IMR-90 (cell line): ENCODE measurements around the gene MEF2A. TPM values are rescaled to one million over a fixed set of nuclear protein-coding genes. Genes with fewer than 3 reads are reported as not detected.

ENCODE experiments used
- ATAC-seq: fragments of 200-7000 bp; cut with Tn5 transposase; 2 replicates; pipeline ENCODE4 v1.9.1; 2020; ENCODE audit warnings: low read depth, mild to moderate bottlenecking, moderate library complexity
- BruUV-seq: library from RNA; stranded (reverse); fragments of 400-500 nt; replicated peaks from 2 replicates; lab custom pipeline; 2021; lab: Mats Ljungman, UMichigan
- CTCF ChIA-PET: fragments of 300-600 bp; formaldehyde crosslinking; extraction: SDS; loops from one replicate; lab custom pipeline; 2021; ENCODE audit warnings: antibody characterized with exemption; lab: Yijun Ruan, JAX
- POLR2A ChIA-PET: fragments of 300-600 bp; sonication (Branson Sonifier 250); formaldehyde crosslinking; loops from one replicate; lab custom pipeline; 2022; ENCODE audit warnings: antibody characterized with exemption; ENCODE audit not compliant: unreplicated experiment; lab: Charles Lee
- DNase-seq: peaks from one replicate; pipeline ENCODE4 v3.0.0; 2013
- H2AFZ ChIP-seq: replicated peaks from 2 replicates; pipeline ENCODE3; 2013; ENCODE audit warnings: low read length, mild to moderate bottlenecking; ENCODE audit not compliant: poor library complexity
- H2AK5ac ChIP-seq: 2 replicates; pipeline ENCODE4 v1.6.1; 2013; ENCODE audit warnings: low read depth, low read length, inconsistent platforms
- H2AK9ac ChIP-seq: replicated peaks from 2 replicates; pipeline ENCODE3; 2013; ENCODE audit warnings: mild to moderate bottlenecking, low read depth, low read length, moderate library complexity; ENCODE audit not compliant: poor library complexity
- H2BK120ac ChIP-seq: 2 replicates; pipeline ENCODE4 v1.6.1; 2013; ENCODE audit warnings: low read depth, low read length, inconsistent platforms
- H2BK15ac ChIP-seq: 3 replicates; pipeline ENCODE4 v1.6.1; 2013; ENCODE audit warnings: low read depth, low read length, inconsistent platforms
- H2BK20ac ChIP-seq: 2 replicates; pipeline ENCODE4 v1.6.1; 2013; ENCODE audit warnings: low read depth, mild to moderate bottlenecking, inconsistent platforms, low read length, moderate library complexity
- H2BK5ac ChIP-seq: 2 replicates; pipeline ENCODE4 v1.6.1; 2013; ENCODE audit warnings: mild to moderate bottlenecking, low read depth, low read length, inconsistent platforms; ENCODE audit not compliant: poor library complexity, severe bottlenecking
- H3K14ac ChIP-seq: replicated peaks from 2 replicates; pipeline ENCODE4 v1.6.1; 2013; ENCODE audit warnings: low read depth, low read length, inconsistent platforms
- H3K18ac ChIP-seq: 2 replicates; pipeline ENCODE4 v1.6.1; 2013; ENCODE audit warnings: low read depth, low read length, control low read depth
- H3K23ac ChIP-seq: 2 replicates; pipeline ENCODE4 v1.6.1; 2013; ENCODE audit warnings: low read depth, low read length, inconsistent platforms
- H3K27ac ChIP-seq: 2 replicates; pipeline ENCODE4 v1.5.1; 2013; ENCODE audit warnings: mild to moderate bottlenecking, control low read depth, low read length; ENCODE audit not compliant: insufficient read depth
- H3K27me3 ChIP-seq: 2 replicates; pipeline ENCODE4 v1.6.1; 2013; ENCODE audit warnings: low read length; ENCODE audit not compliant: control insufficient read depth, insufficient read depth
- H3K36me3 ChIP-seq: 2 replicates; pipeline ENCODE4 v1.6.1; 2013; ENCODE audit warnings: low read length, mixed read lengths; ENCODE audit not compliant: control insufficient read depth, insufficient read depth
- H3K4ac ChIP-seq: 2 replicates; pipeline ENCODE4 v1.6.1; 2013; ENCODE audit warnings: low read depth, low read length, inconsistent platforms
- H3K4me1 ChIP-seq: 2 replicates; pipeline ENCODE4 v1.6.1; 2013; ENCODE audit warnings: low read length, mixed read lengths; ENCODE audit not compliant: control insufficient read depth, insufficient read depth
- H3K4me2 ChIP-seq: 2 replicates; pipeline ENCODE4 v1.6.1; 2013; ENCODE audit warnings: low read depth, mild to moderate bottlenecking, control low read depth, low read length, moderate library complexity
- H3K4me3 ChIP-seq: 2 replicates; pipeline ENCODE4 v1.5.1; 2013; ENCODE audit warnings: low read depth, mild to moderate bottlenecking, control low read depth, low read length, moderate library complexity; ENCODE audit not compliant: insufficient read depth
- H3K56ac ChIP-seq: 2 replicates; pipeline ENCODE4 v1.6.1; 2013; ENCODE audit warnings: low read length, inconsistent platforms; ENCODE audit not compliant: insufficient read depth; ENCODE audit errors: extremely low read depth
- H3K79me1 ChIP-seq, 2 experiments: 2 replicates each; pipeline ENCODE4 v1.6.1; 2013; ENCODE audit warnings: low read length in 2 of 2, inconsistent platforms in 1 of 2, low read depth in 1 of 2
- H3K9ac ChIP-seq: 2 replicates; pipeline ENCODE4 v1.6.1; 2013; ENCODE audit warnings: low read depth, low read length, control low read depth
- H3K9me1 ChIP-seq: 2 replicates; pipeline ENCODE4 v1.6.1; 2013; ENCODE audit warnings: low read length, inconsistent platforms; ENCODE audit not compliant: insufficient read depth
- H3K9me3 ChIP-seq: 2 replicates; pipeline ENCODE4 v1.6.1; 2013; ENCODE audit warnings: low read length; ENCODE audit not compliant: control insufficient read depth, insufficient read depth
- H4K20me1 ChIP-seq: 2 replicates; pipeline ENCODE4 v1.6.1; 2013; ENCODE audit warnings: low read length, inconsistent platforms; ENCODE audit not compliant: insufficient read depth
- H4K5ac ChIP-seq: 2 replicates; pipeline ENCODE4 v1.6.1; 2013; ENCODE audit warnings: mild to moderate bottlenecking, low read depth, low read length, control low read depth
- H4K8ac ChIP-seq, 2 experiments: 2 replicates each; pipeline ENCODE4 v1.6.1; 2013; ENCODE audit warnings: low read depth in 2 of 2, low read length in 2 of 2, control low read depth in 1 of 2, inconsistent platforms in 1 of 2
- H4K91ac ChIP-seq: 2 replicates; pipeline ENCODE4 v1.6.1; 2013; ENCODE audit warnings: low read depth, low read length, inconsistent platforms; ENCODE audit not compliant: insufficient read depth
- BHLHE40 ChIP-seq: fragments of 150-350 bp; IDR thresholded peaks from 2 replicates; pipeline ENCODE4 v1.6.1; 2016; ENCODE audit warnings: mild to moderate bottlenecking, low read depth, low read length
- CEBPB ChIP-seq: IDR thresholded peaks from 2 replicates; pipeline ENCODE4 v1.6.1; 2012; ENCODE audit warnings: low read depth, low read length, improper control_type of control experiment
- CHD1 ChIP-seq: IDR thresholded peaks from 2 replicates; pipeline ENCODE4 v1.6.1; 2012; ENCODE audit warnings: low read depth, low read length, improper control_type of control experiment
- FOS ChIP-seq: fragments of 150-350 bp; IDR thresholded peaks from 2 replicates; pipeline ENCODE4 v1.6.1; 2016; ENCODE audit warnings: low read depth, low read length
- MAFK ChIP-seq: IDR thresholded peaks from 2 replicates; pipeline ENCODE4 v1.6.1; 2012; ENCODE audit warnings: low read depth, low read length, improper control_type of control experiment
- MAZ ChIP-seq: IDR thresholded peaks from 2 replicates; pipeline ENCODE4 v1.6.1; 2012; ENCODE audit warnings: low read depth, mild to moderate bottlenecking, low read length, improper control_type of control experiment, moderate library complexity, borderline replicate concordance
- MXI1 ChIP-seq: IDR thresholded peaks from 2 replicates; pipeline ENCODE4 v1.6.1; 2012; ENCODE audit warnings: low read depth, mild to moderate bottlenecking, low read length, moderate library complexity, borderline replicate concordance
- NFE2L2 ChIP-seq: fragments of 150-350 bp; IDR thresholded peaks from 2 replicates; pipeline ENCODE4 v1.6.1; 2016; ENCODE audit warnings: low read depth, mild to moderate bottlenecking, low read length
- POLR2A ChIP-seq: IDR thresholded peaks from 2 replicates; pipeline ENCODE4 v1.6.1; 2012; ENCODE audit warnings: mild to moderate bottlenecking, low read depth, low read length
- RAD21 ChIP-seq: IDR thresholded peaks from 2 replicates; pipeline ENCODE4 v1.6.1; 2012; ENCODE audit warnings: low read length, improper control_type of control experiment
- RCOR1 ChIP-seq: IDR thresholded peaks from 2 replicates; pipeline ENCODE4 v1.6.1; 2012; ENCODE audit warnings: mild to moderate bottlenecking, low read length, improper control_type of control experiment; ENCODE audit not compliant: insufficient replicate concordance
- RFX5 ChIP-seq: IDR thresholded peaks from 2 replicates; pipeline ENCODE4 v1.8.0; 2012; ENCODE audit warnings: low read depth, mild to moderate bottlenecking, low read length, moderate library complexity
- SMC3 ChIP-seq: fragments of 150-350 bp; IDR thresholded peaks from 2 replicates; pipeline ENCODE4 v1.6.1; 2016; ENCODE audit warnings: low read depth, mild to moderate bottlenecking, antibody characterized with exemption, low read length, moderate library complexity
- WGBS, 2 experiments: methylation state at CpG; one replicate each; pipeline versions ENCODE4 v1.1.5 to v1.1.7; 2013; ENCODE audit warnings: missing lambda C conversion rate in 2 of 2; ENCODE audit not compliant: insufficient read length in 1 of 2; ENCODE audit errors: extremely low coverage in 2 of 2; 5-methylcytosine and 5-hydroxymethylcytosine counted together
- dilution Hi-C: fragments of 300-500 bp; cut with HindIII; formaldehyde crosslinking; loops from one replicate; pipeline ENCODE4 v1.14.3; 2018; ENCODE audit warnings: low sequenced_read_pairs; ENCODE audit not compliant: unreplicated experiment
- in situ Hi-C: fragments of 300-500 bp; cut with MboI; formaldehyde crosslinking; loops from 3 replicates; pipeline ENCODE4 v1.14.3; 2019; ENCODE audit warnings: low sequenced_read_pairs, inconsistent platforms, mixed read lengths
- intact Hi-C: fragments of 100-400 bp; cut with micrococcal nuclease; formaldehyde crosslinking; loops from 2 replicates; pipeline ENCODE4 v1.10.0; 2022
- polyA plus RNA-seq, 3 experiments: library from polyadenylated mRNA; depleted of rRNA; stranded (reverse); fragments of >200 nt; gene quantifications; 2 replicates each; pipeline ENCODE4 v1.2.3, GENCODE V29; 2012; ENCODE audit warnings: low replicate concordance in 1 of 3
- total RNA-seq: library from RNA; depleted of rRNA; stranded (reverse); fragments of >200 nt; gene quantifications from 2 replicates; pipeline ENCODE4 v1.2.3, GENCODE V29; 2012
- TF ChIP-seq, protein P1 (sequence below): fragments of 150-350 bp; IDR thresholded peaks from 2 replicates; pipeline ENCODE4 v1.6.1; 2017; ENCODE audit warnings: mild to moderate bottlenecking, antibody characterized with exemption, low read length, low read depth
- TF ChIP-seq, protein P2 (sequence below): fragments of 150-350 bp; IDR thresholded peaks from 2 replicates; pipeline ENCODE4 v1.6.1; 2016; ENCODE audit warnings: low read depth, mild to moderate bottlenecking, low read length, moderate library complexity, borderline replicate concordance
- TF ChIP-seq, protein P3 (sequence below): conservative IDR thresholded peaks from 2 replicates; pipeline ENCODE4 v1.5.1; 2012; ENCODE audit warnings: mild to moderate bottlenecking, low read depth, low read length, improper control_type of control experiment

Gene MEF2A
- total and polyA plus RNA-seq, 2 of the 4 experiments (the other 2 are of a cell fraction), result 16.1 to 16.7 TPM

DNA sequence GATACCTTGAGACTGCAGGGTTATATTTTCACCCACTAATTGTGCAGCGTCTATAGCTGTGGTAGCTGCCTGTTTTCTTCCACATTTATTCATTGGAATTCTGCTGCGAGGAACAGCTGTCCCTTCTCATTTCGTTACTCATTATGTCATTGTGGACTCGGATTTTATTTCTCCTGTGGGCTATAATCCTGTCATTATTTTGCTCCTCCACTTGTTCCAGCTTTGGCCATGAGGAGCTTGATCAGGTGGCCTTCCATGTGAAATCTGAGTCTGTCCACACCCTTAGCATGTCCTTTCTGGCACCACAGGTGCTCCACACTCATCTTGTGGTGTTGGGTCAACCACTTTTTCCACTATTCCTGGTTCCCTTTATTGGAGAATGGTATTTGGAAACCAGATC, 152.6 kb downstream of the MEF2A start:
- no peaks in the 10 kb centered on the region for H3K27me3 ChIP-seq
- H4K5ac ChIP-seq, result no peak overlapping the region
- no peak for ATAC-seq
- H3K27ac ChIP-seq, result no peak overlapping the region
- no peak overlapping the region for H2BK20ac ChIP-seq
- WGBS, 2 experiments, result no CpG with 5 or more reads among the region's 4 CpGs
- dilution Hi-C loops (no loop called here), intact Hi-C loops (no loop called here), in situ Hi-C loops (no loop called here)
- BruUV-seq, result no TSS peak
- CTCF ChIA-PET, result no interaction called here
- no peak overlapping the region for H2BK120ac ChIP-seq
- no peaks in the 10 kb centered on the region for H3K9me3 ChIP-seq
- H3K4ac ChIP-seq, result no peak overlapping the region
- H4K8ac ChIP-seq, result no peak overlapping the region
- peaks cover 2% of the 10 kb centered on the region; the same call in 1 of the 2 replicates for H3K9me1 ChIP-seq
- DNase-seq, result no peak
- no peaks in the 10 kb centered on the region; the same call in 1 of the 2 replicates for H4K20me1 ChIP-seq
- H3K4me2 ChIP-seq, result no peak overlapping the region
- H3K79me1 ChIP-seq, result no peaks in the 10 kb centered on the region; a peak in 1 of 4 replicates
- no peak overlapping the region for H3K23ac ChIP-seq
- POLR2A ChIA-PET, result no interaction called here
- H2AFZ ChIP-seq, result no peak overlapping the region
- H2BK15ac ChIP-seq, result no peak overlapping the region
- H3K36me3 ChIP-seq, result peaks cover 8% of the 10 kb centered on the region
- no peaks in the 10 kb centered on the region; the same call in none of the 2 replicates for H3K4me1 ChIP-seq
- H3K56ac ChIP-seq, result no peak overlapping the region
- H3K4me3 ChIP-seq, result no peak overlapping the region
- H3K9ac ChIP-seq, result no peak overlapping the region
- no peak overlapping the region for H4K91ac ChIP-seq
- H3K14ac ChIP-seq, result no peak overlapping the region
- no peak overlapping the region for H2AK9ac ChIP-seq
- no peak overlapping the region for H2AK5ac ChIP-seq
- H2BK5ac ChIP-seq, result no peak overlapping the region
- no peak overlapping the region for H3K18ac ChIP-seq
- TF ChIP-seq MXI1 (no peak), RCOR1 (no peak), SMC3 (no peak), CEBPB (no peak), RFX5 (no peak), NFE2L2 (no peak), CHD1 (no peak), POLR2A (no peak), FOS (no peak), RAD21 (no peak), MAZ (no peak), MAFK (no peak), BHLHE40 (no peak)
- TF ChIP-seq, protein P1, sequence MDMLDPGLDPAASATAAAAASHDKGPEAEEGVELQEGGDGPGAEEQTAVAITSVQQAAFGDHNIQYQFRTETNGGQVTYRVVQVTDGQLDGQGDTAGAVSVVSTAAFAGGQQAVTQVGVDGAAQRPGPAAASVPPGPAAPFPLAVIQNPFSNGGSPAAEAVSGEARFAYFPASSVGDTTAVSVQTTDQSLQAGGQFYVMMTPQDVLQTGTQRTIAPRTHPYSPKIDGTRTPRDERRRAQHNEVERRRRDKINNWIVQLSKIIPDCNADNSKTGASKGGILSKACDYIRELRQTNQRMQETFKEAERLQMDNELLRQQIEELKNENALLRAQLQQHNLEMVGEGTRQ, result no peak
- TF ChIP-seq, protein P2, sequence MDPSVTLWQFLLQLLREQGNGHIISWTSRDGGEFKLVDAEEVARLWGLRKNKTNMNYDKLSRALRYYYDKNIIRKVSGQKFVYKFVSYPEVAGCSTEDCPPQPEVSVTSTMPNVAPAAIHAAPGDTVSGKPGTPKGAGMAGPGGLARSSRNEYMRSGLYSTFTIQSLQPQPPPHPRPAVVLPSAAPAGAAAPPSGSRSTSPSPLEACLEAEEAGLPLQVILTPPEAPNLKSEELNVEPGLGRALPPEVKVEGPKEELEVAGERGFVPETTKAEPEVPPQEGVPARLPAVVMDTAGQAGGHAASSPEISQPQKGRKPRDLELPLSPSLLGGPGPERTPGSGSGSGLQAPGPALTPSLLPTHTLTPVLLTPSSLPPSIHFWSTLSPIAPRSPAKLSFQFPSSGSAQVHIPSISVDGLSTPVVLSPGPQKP, result no peak
- TF ChIP-seq, protein P3, sequence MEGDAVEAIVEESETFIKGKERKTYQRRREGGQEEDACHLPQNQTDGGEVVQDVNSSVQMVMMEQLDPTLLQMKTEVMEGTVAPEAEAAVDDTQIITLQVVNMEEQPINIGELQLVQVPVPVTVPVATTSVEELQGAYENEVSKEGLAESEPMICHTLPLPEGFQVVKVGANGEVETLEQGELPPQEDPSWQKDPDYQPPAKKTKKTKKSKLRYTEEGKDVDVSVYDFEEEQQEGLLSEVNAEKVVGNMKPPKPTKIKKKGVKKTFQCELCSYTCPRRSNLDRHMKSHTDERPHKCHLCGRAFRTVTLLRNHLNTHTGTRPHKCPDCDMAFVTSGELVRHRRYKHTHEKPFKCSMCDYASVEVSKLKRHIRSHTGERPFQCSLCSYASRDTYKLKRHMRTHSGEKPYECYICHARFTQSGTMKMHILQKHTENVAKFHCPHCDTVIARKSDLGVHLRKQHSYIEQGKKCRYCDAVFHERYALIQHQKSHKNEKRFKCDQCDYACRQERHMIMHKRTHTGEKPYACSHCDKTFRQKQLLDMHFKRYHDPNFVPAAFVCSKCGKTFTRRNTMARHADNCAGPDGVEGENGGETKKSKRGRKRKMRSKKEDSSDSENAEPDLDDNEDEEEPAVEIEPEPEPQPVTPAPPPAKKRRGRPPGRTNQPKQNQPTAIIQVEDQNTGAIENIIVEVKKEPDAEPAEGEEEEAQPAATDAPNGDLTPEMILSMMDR, result no peak
